ENCODE results near the gene LY6G6F.

- TF ChIP-seq EZH2 (IDR thresholded peaks at IDR 0.05; ENCODE audit: borderline replicate concordance, low read length) (no peak), CTCF (IDR thresholded peaks at IDR 0.05; ENCODE audit: low read length) (no peak)
Measured at GRCh38 chr6:31660381-31661261, 46.0 kb upstream of the LY6G6F start, which contains the start of gene C6orf47.

All from OCI-LY1 (cell line).